AG09309 (cell line): ENCODE data around the gene DTNBP1.
A peak's percentile ranks its signal among the peaks of the same experiment; 100 is the strongest.

ENCODE experiments used
- DNase-seq: peaks from one replicate; pipeline ENCODE4 v3.0.0-alpha.2; 2010; ENCODE audit warnings: low read depth
- H3K4me3 ChIP-seq: 2 replicates; pipeline ENCODE4 v1.5.1; 2011; ENCODE audit warnings: mild to moderate bottlenecking, low read depth, low read length, moderate library complexity; ENCODE audit not compliant: control insufficient read depth
- CTCF ChIP-seq: IDR thresholded peaks from 2 replicates; pipeline ENCODE4 v1.5.1; 2011; ENCODE audit warnings: mild to moderate bottlenecking, low read depth, low read length, inconsistent platforms; ENCODE audit not compliant: insufficient read depth, control insufficient read depth; ENCODE audit errors: missing control alignments

The DTNBP1 gene

GRCh38 chr6:15662326-15663129 is at the start of gene DTNBP1:
Gene DTNBP1 (minus strand): TSS chr6:15663028. CDS start chr6:15662869, 159 bp downstream.
- peak within 1 kb of the TSS; percentile 58 for H3K4me3 ChIP-seq
- TF ChIP-seq CTCF = no peak
- DNase-seq = no peak

GRCh38 chr6:15709651-15710269 is 46.9 kb upstream of the DTNBP1 start:
- TF ChIP-seq CTCF = no peak
- H3K4me3 ChIP-seq = no peak overlapping the region
- no peak for DNase-seq

- TF ChIP-seq CTCF = no peak
- DNase-seq = no peak
- H3K4me3 ChIP-seq = no peak overlapping the region
These were observed 45.4 kb upstream of the DTNBP1 start for GRCh38 chr6:15708231-15708630.

GRCh38 chr6:15705981-15706380 is 43.2 kb upstream of the DTNBP1 start:
- no peak for TF ChIP-seq CTCF
- DNase-seq = no peak

GRCh38 chr6:15698471-15698870 is 35.6 kb upstream of the DTNBP1 start:
- no peak overlapping the region for H3K4me3 ChIP-seq
- no peak for TF ChIP-seq CTCF
- DNase-seq = no peak

More at GRCh38 chr6:15705981-15706380, 43.2 kb upstream of the DTNBP1 start:
- no peak overlapping the region for H3K4me3 ChIP-seq

- TF ChIP-seq CTCF = no peak
- no peak overlapping the region for H3K4me3 ChIP-seq
- DNase-seq = no peak
These were observed 35.1 kb upstream of the DTNBP1 start for GRCh38 chr6:15697895-15698294.
